Heart right ventricle (tissue), 16 donors: ENCODE measurements around the gene OSBPL5. TPM values are rescaled to one million over a fixed set of nuclear protein-coding genes. Genes with fewer than 3 reads are reported as not detected.
A peak's percentile ranks its signal among the peaks of the same experiment; 100 is the strongest.

Source experiments
- ATAC-seq, 8 donors: fragments of 200-7000 bp; cut with Tn5 transposase; one replicate each; pipeline ENCODE4 v1.9.1; 2020; ENCODE audit warnings: mild to moderate bottlenecking in 8 of 8, moderate library complexity in 8 of 8, moderate number of reproducible peaks in 1 of 8
- DNase-seq, 2 donors: peaks; one replicate each; pipeline ENCODE4 v3.0.0-alpha.2; 2020
- H3K27ac ChIP-seq, 10 donors: fragments of 200-600 bp; sonication (generic) in 2 of 10; one replicate each; pipeline versions ENCODE4 v1.5.0 to v1.8.0; 2020 to 2022; ENCODE audit warnings: mild to moderate bottlenecking in 3 of 10
- H3K27me3 ChIP-seq, 7 donors: fragments of 200-600 bp; one replicate each; pipeline ENCODE4 v1.8.0; 2021 to 2022; ENCODE audit warnings: mild to moderate bottlenecking in 2 of 7
- H3K36me3 ChIP-seq, 9 donors: fragments of 200-600 bp; sonication (generic) in 1 of 9; one replicate each; pipeline versions ENCODE4 v1.5.0 to v1.8.0; 2020 to 2022; ENCODE audit warnings: mild to moderate bottlenecking in 2 of 9
- H3K4me1 ChIP-seq, 9 donors: fragments of 200-600 bp; sonication (generic) in 1 of 9; one replicate each; pipeline versions ENCODE4 v1.5.0 to v1.8.0; 2020 to 2022; ENCODE audit warnings: mild to moderate bottlenecking in 4 of 9
- H3K4me3 ChIP-seq, 10 donors: fragments of 200-600 bp; sonication (generic) in 2 of 10; one replicate each; pipeline versions ENCODE4 v1.5.0 to v1.8.0; 2020 to 2022; ENCODE audit warnings: mild to moderate bottlenecking in 7 of 10, moderate library complexity in 2 of 10
- H3K9me3 ChIP-seq, 11 donors: fragments of 200-600 bp in 10 of 11; sonication (generic) in 2 of 11; one replicate each; pipeline versions ENCODE4 v1.5.0 to v1.8.0; 2013 to 2022; ENCODE audit warnings: mild to moderate bottlenecking in 2 of 11, control low read depth in 1 of 11, moderate library complexity in 1 of 11
- CTCF ChIP-seq, 9 donors: fragments of 200-600 bp; sonication (generic) in 2 of 9; IDR thresholded peaks; one replicate each; pipeline versions ENCODE4 v1.5.0 to v1.8.0; 2021 to 2022; ENCODE audit warnings: antibody characterized with exemption in 9 of 9, mild to moderate bottlenecking in 5 of 9, moderate library complexity in 1 of 9
- WGBS, 2 donors: extraction: QIAGEN DNeasy Blood & Tissue Kit; methylation state at CpG; one replicate each; pipeline ENCODE4 v1.1.7; 2013; ENCODE audit warnings: inconsistent platforms in 1 of 2; 5-methylcytosine and 5-hydroxymethylcytosine counted together
- intact Hi-C, 10 donors: fragments of 100-400 bp; cut with DNase I; formaldehyde crosslinking; loops; one replicate each; pipeline versions ENCODE4 v1.11.1 to v1.14.2; 2022
- polyA plus RNA-seq, 2 donors: library from polyadenylated mRNA; stranded (reverse); fragments of 200-250 nt; gene quantifications; one replicate each; pipeline ENCODE4 v1.2.3, GENCODE V29; 2013
- total RNA-seq, 10 donors: library from RNA; stranded (reverse); fragmentation: NEBNext Ultra II Directional in 3 of 10; extraction: Animal tissue kit (Norgen Biotek cat#: 25700) in 3 of 10; gene quantifications; one replicate each; pipeline versions ENCODE4 v1.2.1 to v1.2.4, GENCODE V29; 2021 to 2023
- donor health status: Arrhythmogenic right ventricular cardiomyopathy.
- donor health status: ischemic (EF 13 %, LVEDD 7.1; RV severe dilation, severe dysfunction).
- donor health status: healthy with polysubstance abuse.
- donor health status: DM: no; HTN: yes; CAD: no.
- donor health status: DM: no; HTN: no; CAD: no.
- donor health status: ischemic (EF 25% LVEDD 6.9; RV normal size, moderate dysfunction).
- donor health status: ischemic (EF 25% LVEDD 5.7; RV mildly dilated, moderate dysfunction).
- donor health status: healthy.
- donor health status: DM: yes; HTN: yes; CAD: no.
- donor health status: Ischemic cardiomyopathy.
- donor health status: ischemic (EF 35%, LVEDD 5.7; RV mildly dilated, moderate dysfunction).
- donor health status: nonischemic (EF 11% LVEDD 7.7; RV severe dilation, severe dysfunction).
- donor health status: DM: yes; HTN: yes; CAD: no.
- donor health status: PGD.
- donor health status: ischemic (EF 29% LVEDD 5.4; RV normal size, mild dysfunction).
- donor health status: nonischemic (EF 23%, LVEDD 6.1; RV moderate dilation, normal function).

OSBPL5 gene
- total and polyA plus RNA-seq, 12 donors: 10.4 to 18.7 (median 15.5) TPM

GRCh38 chr11:3050386-3051195, 114.5 kb downstream of the OSBPL5 start:
- H3K36me3 ChIP-seq: peaks cover 0 to 40% (median 0%) of the 10 kb centered on the region in 9 donors
- H3K27me3 ChIP-seq: no peaks in the 10 kb centered on the region
- DNase-seq (no peak), ATAC-seq (no peak)
- H3K4me3 ChIP-seq: no peak overlapping the region
- TF ChIP-seq CTCF (IDR thresholded peaks at IDR 0.05): no peak
- no peaks in the 10 kb centered on the region for H3K9me3 ChIP-seq
- intact Hi-C loops: loop anchor here in 2 of 10 donors (5.0 kb wide), 2 partner anchors 37 to 42 kb away; no protein-coding TSS in a partner anchor
- H3K27ac ChIP-seq: peak overlapping the region in 2 of 10 donors; percentile 22 to 66
- 94 to 97% methylated on average over 18 of the region's 18 CpGs for WGBS, 2 donors
- peaks cover 3 to 59% (median 44%) of the 10 kb centered on the region in 9 donors for H3K4me1 ChIP-seq

GRCh38 chr11:3049430-3050243, 115.5 kb downstream of the OSBPL5 start:
- TF ChIP-seq CTCF (IDR thresholded peaks at IDR 0.05): peak in 4 of 9 donors; percentile 19 to 41 (median 26)
- peak; percentile 69 to 84 (median 78) for ATAC-seq
- H3K4me1 ChIP-seq: peaks cover 3 to 55% (median 39%) of the 10 kb centered on the region in 9 donors
- H3K4me3 ChIP-seq: no peak overlapping the region
- 67 to 75% methylated on average over 18 of the region's 18 CpGs for whole genome bisulfite sequencing, 2 donors
- no peaks in the 10 kb centered on the region for H3K9me3 ChIP-seq
- intact Hi-C loops: loop anchor here in 2 of 10 donors (5.0 kb wide), 2 partner anchors 38 to 43 kb away; no protein-coding TSS in a partner anchor
- DNase-seq: peak; percentile 43 to 48
- peaks cover 0 to 44% (median 0%) of the 10 kb centered on the region in 9 donors for H3K36me3 ChIP-seq
- H3K27ac ChIP-seq: peak overlapping the region in 3 of 10 donors; percentile 22 to 66 (median 57)
- no peaks in the 10 kb centered on the region for H3K27me3 ChIP-seq

- 96 to 97% methylated on average over 16 of the region's 16 CpGs for WGBS, 2 donors
- Histone ChIP-seq H3K27ac (no peak overlapping the region), H3K4me3 (no peak overlapping the region), H3K9me3 (no peaks in the 10 kb centered on the region), H3K36me3 (peaks cover 0 to 46% (median 0%) of the 10 kb centered on the region in 9 donors), H3K4me1 (peaks cover 11 to 62% (median 51%) of the 10 kb centered on the region in 9 donors), H3K27me3 (no peaks in the 10 kb centered on the region)
- intact Hi-C loops: no loop called here
- TF ChIP-seq CTCF (IDR thresholded peaks at IDR 0.05): no peak
- no peak for ATAC-seq
- no peak for DNase-seq
Observed at GRCh38 chr11:3047637-3048036, 117.5 kb downstream of the OSBPL5 start.

GRCh38 chr11:3046641-3047040, 118.5 kb downstream of the OSBPL5 start:
- WGBS, 2 donors: 85 to 87% methylated on average over 8 of the region's 8 CpGs
- Histone ChIP-seq H3K36me3 (peaks cover 0 to 55% (median 0%) of the 10 kb centered on the region in 9 donors), H3K4me3 (no peak overlapping the region), H3K27me3 (no peaks in the 10 kb centered on the region), H3K27ac (no peak overlapping the region), H3K4me1 (peaks cover 14 to 61% (median 50%) of the 10 kb centered on the region in 9 donors), H3K9me3 (no peaks in the 10 kb centered on the region)
- ATAC-seq (no peak), DNase-seq (no peak)
- intact Hi-C loops: no loop called here
- TF ChIP-seq CTCF (IDR thresholded peaks at IDR 0.05): no peak
